ENCODE results near the gene SLC9C2. TPM values are rescaled to one million over a fixed set of nuclear protein-coding genes. Genes with fewer than 3 reads are reported as not detected.
"Not testable (repeated sequence)": the region's sequence is repeated elsewhere in the genome, so short reads cannot be mapped to it uniquely, and the experiment has no call there.

SLC9C2 gene
- total RNA-seq, 1 donor from 2014 or later = 1.2 TPM

DNA sequence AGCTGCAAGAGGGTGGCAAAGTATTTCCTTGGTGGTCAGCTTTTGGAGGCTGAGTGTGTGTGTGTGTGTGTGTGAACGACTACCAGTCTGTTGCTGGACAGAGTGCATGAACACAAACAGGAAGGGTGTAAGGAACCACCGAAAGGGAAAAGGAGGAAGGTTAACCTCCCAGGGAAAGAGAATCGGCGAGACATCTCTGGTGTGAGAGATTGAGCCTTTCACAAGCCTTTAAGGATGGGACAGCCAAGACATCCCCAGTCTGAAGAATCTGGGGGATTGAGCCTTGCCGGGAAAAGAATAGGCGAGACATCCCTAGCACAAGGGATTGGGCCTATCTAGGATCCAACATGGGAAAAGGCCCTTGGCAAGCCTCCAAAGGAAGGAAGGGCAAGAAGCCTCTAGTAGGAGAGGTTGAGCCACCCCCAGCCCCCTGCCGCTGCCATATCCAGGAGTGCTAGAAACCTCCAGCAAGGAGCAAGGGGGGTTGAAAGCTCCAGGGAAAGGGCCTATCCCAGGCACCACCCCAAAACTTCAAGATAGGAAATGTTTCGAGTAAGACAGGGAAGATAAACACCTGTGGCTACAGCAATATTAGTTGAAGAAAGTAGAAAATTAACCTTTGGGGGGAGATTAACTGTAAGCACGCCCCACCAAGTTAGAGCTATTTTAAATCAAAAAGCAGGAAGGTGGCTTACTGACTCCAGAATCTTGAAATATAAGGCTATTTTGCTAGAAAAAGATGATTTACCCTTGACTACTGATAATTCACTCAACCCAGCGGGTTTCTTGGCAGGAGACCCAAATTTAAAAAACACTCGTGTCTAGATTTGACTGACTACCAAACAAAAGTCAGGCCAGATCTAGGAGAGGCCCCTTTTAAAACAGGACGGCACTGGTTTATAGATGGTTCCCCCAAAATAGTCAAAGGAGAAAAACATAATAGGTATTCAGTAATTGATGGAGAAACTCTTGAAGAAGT, 35.5 kb upstream of the SLC9C2 start:
- H3K36me3 Mint-ChIP-seq = no peaks in the 10 kb centered on the region
- DNase-seq (ENCODE audit: low spot score in 2 of 2, unreplicated experiment in 2 of 2) = no peak
- H3K27me3 Mint-ChIP-seq (ENCODE audit: low read depth) = no peaks in the 10 kb centered on the region
- peaks cover 23% of the 10 kb centered on the region for H3K9me3 Mint-ChIP-seq
- no peaks in the 10 kb centered on the region for H3K4me1 Mint-ChIP-seq
- no peak for TF ChIP-seq CTCF (IDR thresholded peaks at IDR 0.05; ENCODE audit: unreplicated experiment)
- no peak overlapping the region for H3K27ac Mint-ChIP-seq
- H3K4me3 Mint-ChIP-seq = no peak overlapping the region

DNA sequence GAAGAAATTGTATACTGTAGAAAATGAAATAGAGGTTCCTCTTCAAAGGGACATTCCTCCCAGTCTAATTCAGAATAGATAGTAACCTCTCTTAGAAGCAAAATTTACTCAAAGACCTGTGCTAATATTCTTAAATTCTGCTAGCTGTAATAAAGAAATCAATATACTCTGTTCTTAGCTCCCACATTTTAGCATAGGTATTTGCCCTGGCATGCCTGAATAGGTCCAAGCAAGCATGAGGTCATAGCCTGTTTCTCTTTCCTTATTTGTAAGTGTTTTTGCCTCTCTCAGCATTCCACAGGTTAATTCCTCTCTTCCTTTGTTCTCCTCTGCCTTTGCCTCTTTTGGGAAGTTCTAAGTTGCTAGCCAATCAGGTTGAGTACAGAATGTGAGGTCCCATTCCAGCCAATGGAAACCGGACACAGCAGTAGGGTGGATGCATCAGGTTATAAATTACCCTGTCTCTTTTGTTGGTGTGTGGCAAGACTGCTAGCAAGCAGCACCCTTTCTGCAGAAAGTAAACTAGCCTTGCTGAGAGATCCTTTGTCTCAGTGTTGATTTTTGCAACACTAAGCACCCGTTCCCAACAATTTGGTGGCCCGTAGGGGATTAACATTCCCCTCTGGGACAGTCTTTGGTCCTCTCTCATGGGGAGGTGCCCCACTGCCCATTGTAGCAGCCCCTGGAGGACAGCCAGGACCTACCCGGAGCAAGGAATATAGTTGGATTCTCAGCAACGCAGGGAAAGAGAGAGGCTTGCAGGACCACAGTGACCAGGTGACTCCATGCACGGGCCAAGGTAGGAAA, 34.6 kb upstream of the SLC9C2 start:
- H3K4me3 Mint-ChIP-seq; H3K4me1 Mint-ChIP-seq; H3K36me3 Mint-ChIP-seq; H3K27me3 Mint-ChIP-seq (ENCODE audit: low read depth); H3K27ac Mint-ChIP-seq; DNase-seq (ENCODE audit: low spot score in 2 of 2, unreplicated experiment in 2 of 2): not testable (repeated sequence)
- H3K9me3 Mint-ChIP-seq = peaks cover 25% of the 10 kb centered on the region

- no peak within 1 kb of the TSS for H3K27ac Mint-ChIP-seq
- no peaks in the 10 kb centered on the region for H3K4me1 Mint-ChIP-seq
- H3K36me3 Mint-ChIP-seq = no peaks in the 10 kb centered on the region
- no peak within 1 kb of the TSS for H3K4me3 Mint-ChIP-seq
- TF ChIP-seq CTCF (IDR thresholded peaks at IDR 0.05; ENCODE audit: unreplicated experiment) = no peak
- no peak for DNase-seq (ENCODE audit: low spot score in 2 of 2, unreplicated experiment in 2 of 2)
- no peaks in the 10 kb centered on the region for H3K27me3 Mint-ChIP-seq (ENCODE audit: low read depth)
- H3K9me3 Mint-ChIP-seq = peaks cover 43% of the 10 kb centered on the region
Measured at GRCh38 chr1:173635116-173635515, 32.2 kb upstream of the SLC9C2 start, which contains the start of gene TEX50. Gene TEX50, plus strand, starts transcription at chr1:173635338. Its CDS starts 184 bp downstream, at chr1:173635522.

GRCh38 chr1:173628888-173629287, 26.0 kb upstream of the SLC9C2 start:
- peaks cover 30% of the 10 kb centered on the region for H3K9me3 Mint-ChIP-seq
- no peak for TF ChIP-seq CTCF (IDR thresholded peaks at IDR 0.05; ENCODE audit: unreplicated experiment)
- no peak overlapping the region for H3K27ac Mint-ChIP-seq
- no peaks in the 10 kb centered on the region for H3K27me3 Mint-ChIP-seq (ENCODE audit: low read depth)
- DNase-seq (ENCODE audit: low spot score in 2 of 2, unreplicated experiment in 2 of 2) = no peak
- no peaks in the 10 kb centered on the region for H3K4me1 Mint-ChIP-seq
- H3K4me3 Mint-ChIP-seq = no peak overlapping the region
- no peaks in the 10 kb centered on the region for H3K36me3 Mint-ChIP-seq

DNA sequence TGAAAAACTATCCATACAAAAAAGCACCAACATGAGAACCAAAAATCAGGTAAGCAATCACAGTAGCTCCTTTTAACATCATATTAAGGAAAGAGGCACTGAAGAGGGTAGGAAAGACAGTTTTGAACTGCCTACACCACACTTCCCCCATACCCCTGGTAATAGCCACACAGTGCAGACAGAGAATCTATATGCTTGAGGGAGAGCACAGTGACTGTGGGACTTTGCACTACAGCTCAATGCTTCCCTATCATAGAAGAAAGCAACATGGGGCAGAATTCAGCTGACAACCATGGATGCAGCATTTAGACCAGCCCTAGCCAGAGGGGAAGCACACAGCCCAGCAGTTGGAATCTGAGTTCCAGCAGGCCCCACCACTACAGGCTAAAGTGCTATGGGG, 24.4 kb upstream of the SLC9C2 start:
- TF ChIP-seq CTCF (IDR thresholded peaks at IDR 0.05; ENCODE audit: unreplicated experiment) = no peak
- H3K4me3 Mint-ChIP-seq = no peak overlapping the region

DNA sequence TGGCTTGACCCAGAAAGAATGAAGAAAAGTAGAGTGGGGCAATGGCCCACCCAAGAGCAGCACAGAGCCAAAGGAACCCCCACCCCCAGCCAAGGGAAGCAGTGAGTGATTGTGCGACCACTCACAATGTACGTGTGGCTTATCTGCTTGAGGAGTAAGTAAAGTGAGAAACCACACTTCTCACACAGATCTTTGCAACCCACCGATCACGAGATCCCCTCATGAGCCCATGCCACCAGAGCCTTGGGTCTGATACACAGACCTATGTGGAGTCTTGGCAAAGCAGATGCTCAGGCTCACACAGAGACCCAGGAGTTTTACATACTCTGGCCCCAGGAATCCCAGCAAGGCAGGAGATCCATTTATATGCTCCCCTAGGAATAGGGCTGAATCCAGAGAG, 14.0 kb upstream of the SLC9C2 start:
- Mint-ChIP-seq H3K4me1 (no peaks in the 10 kb centered on the region), H3K27me3 (ENCODE audit: low read depth) (no peaks in the 10 kb centered on the region), H3K4me3 (no peak overlapping the region), H3K36me3 (peaks cover 8% of the 10 kb centered on the region), H3K9me3 (peaks cover 37% of the 10 kb centered on the region), H3K27ac (no peak overlapping the region)
- no peak for TF ChIP-seq CTCF (IDR thresholded peaks at IDR 0.05; ENCODE audit: unreplicated experiment)
- no peak for DNase-seq (ENCODE audit: low spot score in 2 of 2, unreplicated experiment in 2 of 2)

More for the DNA sequence above, 24.4 kb upstream of the SLC9C2 start:
- Mint-ChIP-seq H3K27me3 (ENCODE audit: low read depth) (no peaks in the 10 kb centered on the region), H3K36me3 (no peaks in the 10 kb centered on the region), H3K27ac (no peak overlapping the region), H3K9me3 (peaks cover 22% of the 10 kb centered on the region), H3K4me1 (no peaks in the 10 kb centered on the region)
- no peak for DNase-seq (ENCODE audit: low spot score in 2 of 2, unreplicated experiment in 2 of 2)

DNA sequence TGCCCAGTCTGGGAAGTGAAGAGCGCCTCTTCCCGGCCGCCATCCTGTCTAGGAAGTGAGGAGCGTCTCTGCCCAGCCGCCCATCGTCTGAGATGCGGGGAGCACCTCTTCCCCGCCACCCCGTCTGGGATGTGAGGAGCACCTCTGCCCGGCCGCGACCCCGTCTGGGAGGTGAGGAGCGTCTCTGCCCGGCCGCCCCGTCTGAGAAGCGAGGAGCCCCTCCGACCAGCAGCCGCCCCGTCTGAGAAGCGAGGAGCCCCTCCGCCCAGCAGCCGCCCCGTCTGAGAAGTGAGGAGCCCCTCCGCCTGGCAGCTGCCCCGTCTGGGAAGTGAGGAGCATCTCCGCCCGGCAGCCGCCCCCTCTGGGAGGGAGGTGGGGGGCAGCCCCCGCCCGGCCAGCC, 10.2 kb upstream of the SLC9C2 start:
- not testable (repeated sequence) for H3K27ac Mint-ChIP-seq; H3K4me3 Mint-ChIP-seq; H3K27me3 Mint-ChIP-seq (ENCODE audit: low read depth); H3K36me3 Mint-ChIP-seq; H3K4me1 Mint-ChIP-seq; DNase-seq (ENCODE audit: low spot score in 2 of 2, unreplicated experiment in 2 of 2)
- peaks cover 20% of the 10 kb centered on the region for H3K9me3 Mint-ChIP-seq

Data from mesothelial cell of epicardium (in vitro differentiated cells).